ENCODE results near the gene SNCB. TPM values are rescaled to one million over a fixed set of nuclear protein-coding genes. Genes with fewer than 3 reads are reported as not detected.

The SNCB gene
- total and polyA plus RNA-seq, 2 of the 13 experiments (the other 11 are each of a cell fraction or from before 2014, with no cell fraction given) = not detected

- TF ChIP-seq ZNF687 (CRISPR knock-in tag; IDR thresholded peaks at IDR 0.05) (0 out of 2 replicates have a peak, but pooled peaks have one; percentile 24), STAG1 (CRISPR knock-in tag; IDR thresholded peaks at IDR 0.05) (peak; percentile 61), HNRNPK (IDR thresholded peaks at IDR 0.05; ENCODE audit: low read depth, low read length, poor library complexity, severe bottlenecking) (no peak), CTCF (CRISPR knock-in tag; IDR thresholded peaks at IDR 0.05) (peak; percentile 67), HMG20A (CRISPR knock-in tag; IDR thresholded peaks at IDR 0.05; ENCODE audit: borderline replicate concordance) (no peak), HOXA3 (CRISPR knock-in tag; IDR thresholded peaks at IDR 0.05) (no peak)
Observed at GRCh38 chr5:176619203-176619568, 11.1 kb downstream of the SNCB start (continued).

GRCh38 chr5:176618783-176619182 is 11.6 kb downstream of the SNCB start:
- Histone ChIP-seq H3K4me2 (ENCODE audit: low read depth, low read length) (peak overlapping the region; percentile 12; the same call in 1 of the 2 replicates), H3K79me2 (ENCODE audit: insufficient read depth, low read length) (no peaks in the 10 kb centered on the region), H3K4me1 (ENCODE audit: insufficient read depth, low read length) (no peaks in the 10 kb centered on the region), H3K27me3 (ENCODE audit: control insufficient read depth in 1 of 2, insufficient read depth in 2 of 2, low read length in 2 of 2) (peaks cover 8 to 58% of the 10 kb centered on the region in 2 experiments), H3K27ac (ENCODE audit: extremely low read length, insufficient read depth, low read length) (no peak overlapping the region), H3K36me3 (replicated peaks in 1 of 2; ENCODE audit: control insufficient read depth in 1 of 2, insufficient read depth in 2 of 2, low read length in 2 of 2) (no peaks in the 10 kb centered on the region), H4K20me1 (ENCODE audit: insufficient read depth, low read length) (no peaks in the 10 kb centered on the region), H2AFZ (ENCODE audit: low read length) (no peak overlapping the region), H3K9me3 (ENCODE audit: low read length) (no peaks in the 10 kb centered on the region), H3K4me3 (replicated peaks in 1 of 3; ENCODE audit: insufficient read depth in 1 of 3, low read depth in 2 of 3, low read length in 3 of 3) (no peak overlapping the region), H3K9ac (ENCODE audit: insufficient read depth, low read depth, low read length) (no peak overlapping the region)
- ChIA-PET CTCF (ENCODE audit: low intra/inter-chr PET ratio, low total read pairs) (no interaction called here), POLR2A (no interaction called here)
- whole genome bisulfite sequencing (ENCODE audit: low lambda C conversion rate) = 51% methylated on average over 17 of the region's 19 CpGs
- in situ Hi-C loops (cut with HindIII; ENCODE audit: extremely low pct_ligation_motif_present, low pct_unique_long_range_greater_than_20kb) = no loop called here
- TF ChIP-seq ZBTB25 (CRISPR knock-in tag; IDR thresholded peaks at IDR 0.05) = no peak
- TF ChIP-seq ZFP82 (CRISPR knock-in tag; IDR thresholded peaks at IDR 0.05; ENCODE audit: borderline replicate concordance) = no peak
- TF ChIP-seq ZMAT5 (CRISPR knock-in tag; IDR thresholded peaks at IDR 0.05; ENCODE audit: borderline replicate concordance, low read depth) = no peak
- TF ChIP-seq ZNF687 (CRISPR knock-in tag; IDR thresholded peaks at IDR 0.05) = 0 out of 2 replicates have a peak, but pooled peaks have one; percentile 0
- no peak for FAIRE-seq
- ATAC-seq = no peak
- no peak for DNase-seq (ENCODE audit: low spot score)
- BruUV-seq (replicated peaks) = no TSS peak
- intact Hi-C loops (cut with micrococcal nuclease; ENCODE audit: unreplicated experiment) = no loop called here
